RPMI7951 (cell line): ENCODE measurements around the gene FAXDC2. TPM values are rescaled to one million over a fixed set of nuclear protein-coding genes. Genes with fewer than 3 reads are reported as not detected.

Experiments
- total RNA-seq: library from RNA; depleted of rRNA; stranded (reverse); fragments of >200 nt; shearing (Covaris generic); gene quantifications from 2 replicates; pipeline ENCODE4 v1.2.3, GENCODE V29; 2014; rRNA removed

Gene FAXDC2
- total RNA-seq, 1 experiment from 2014 or later: 6.4 TPM

Other genes starting within 250 kb of the FAXDC2 start
- gene LARP1, start 95.2 kb downstream of the FAXDC2 start, total RNA-seq: 32.4 and 33.5 TPM in 2 replicates
- 59.5 and 60.0 TPM in 2 replicates for gene CNOT8, start 8.0 kb upstream of the FAXDC2 start, total RNA-seq
- gene GEMIN5, start 87.6 kb upstream of the FAXDC2 start, total RNA-seq: 7.1 and 8.1 TPM in 2 replicates
- gene MRPL22, start 90.5 kb upstream of the FAXDC2 start, total RNA-seq: 24.4 and 24.7 TPM in 2 replicates
- gene KIF4B, start 163.2 kb upstream of the FAXDC2 start, total RNA-seq: not detected in 2 replicates